Ovary (tissue), 3 donors: Measurements from ENCODE around the gene PRDM16.

ENCODE experiments used
- CTCF ChIP-seq, 3 donors: fragments of 450-650 bp in 2 of 3; fragments of 200-600 bp in 1 of 3; IDR thresholded peaks; one replicate each; pipeline versions ENCODE4 v1.5.1 to v1.8.0; 2016 to 2022; ENCODE audit warnings: antibody characterized with exemption in 3 of 3, mild to moderate bottlenecking in 1 of 3
- POLR2A ChIP-seq: fragments of 450-650 bp; IDR thresholded peaks from one replicate; pipeline ENCODE4 v1.6.1; 2017; ENCODE audit warnings: antibody characterized with exemption, mild to moderate bottlenecking, moderate library complexity
- donor health status: DM: no; HTN: no; CAD: no.

- TF ChIP-seq POLR2A (no peak), CTCF (IDR thresholded peaks at IDR 0.05) (no peak)
These were observed 277.5 kb downstream of the PRDM16 start for GRCh38 chr1:3346478-3346877.
